Islet precursor cell (in vitro differentiated cells): ENCODE results near the gene DGKA.
"Not testable (repeated sequence)": the region's sequence is repeated elsewhere in the genome, so short reads cannot be mapped to it uniquely, and the experiment has no call there.

Experiments
- DNase-seq: peaks from one replicate; pipeline ENCODE4 v3.0.0-alpha.2; 2018

The DGKA gene

GRCh38 chr12:55999999-56000540 lies 69.1 kb downstream of the DGKA start:
- DNase-seq = not testable (repeated sequence)

GRCh38 chr12:56001487-56002100 lies 70.6 kb downstream of the DGKA start:
- DNase-seq = no peak

GRCh38 chr12:56003376-56003775 lies 72.4 kb downstream of the DGKA start:
- DNase-seq = not testable (repeated sequence)
